ENCODE results near the gene CD86. TPM values are rescaled to one million over a fixed set of nuclear protein-coding genes. Genes with fewer than 3 reads are reported as not detected.

CD86 gene
- polyA plus RNA-seq, 3 donors = 75.7 to 321 (median 273) TPM

GRCh38 chr3:122077293-122078234, 22.4 kb downstream of the CD86 start:
- Histone ChIP-seq H3K4me3 (replicated peaks in 1 of 3; ENCODE audit: low read depth in 2 of 3, low read length in 3 of 3) (peak overlapping the region; percentile 16 to 60 (median 40)), H3K27ac (ENCODE audit: low read depth in 1 of 2, low read length in 2 of 2) (peak overlapping the region; percentile 34 to 84), H3K4me2 (replicated peaks; ENCODE audit: extremely low read depth, low read length, poor library complexity, severe bottlenecking) (peak overlapping the region; percentile 69), H4K20me1 (ENCODE audit: insufficient read depth, low read length) (peaks cover 66% of the 10 kb centered on the region), H3K27me3 (ENCODE audit: control insufficient read depth in 2 of 2, insufficient read depth in 2 of 2, low read length in 2 of 2) (no peaks in the 10 kb centered on the region), H2AFZ (ENCODE audit: insufficient read depth, low read depth, low read length, poor library complexity, severe bottlenecking) (peak overlapping the region; percentile 7), H3K4me1 (ENCODE audit: control insufficient read depth in 1 of 2, insufficient read depth in 2 of 2, low read length in 2 of 2) (peaks cover 59 to 64% of the 10 kb centered on the region in 2 donors), H3K9ac (ENCODE audit: insufficient read depth, low read length, poor library complexity, severe bottlenecking) (peak overlapping the region; percentile 11), H3K79me2 (ENCODE audit: insufficient read depth, low read length) (peaks cover 91% of the 10 kb centered on the region), H3K36me3 (replicated peaks in 1 of 2; ENCODE audit: control insufficient read depth in 1 of 2, insufficient read depth in 2 of 2, low read length in 2 of 2) (peaks cover 3 to 24% of the 10 kb centered on the region in 2 donors), H3K9me3 (replicated peaks in 1 of 2; ENCODE audit: control insufficient read depth in 1 of 2, insufficient read depth in 1 of 2, low read length in 2 of 2) (no peaks in the 10 kb centered on the region)
- peak overlapping the region; percentile 84 to 95 (median 93) for H3K27ac Mint-ChIP-seq
- peaks cover 49 to 50% of the 10 kb centered on the region in 2 donors for H3K36me3 Mint-ChIP-seq
- peaks cover 77% of the 10 kb centered on the region for H3K4me1 Mint-ChIP-seq
- intact Hi-C loops (cut with micrococcal nuclease) = no loop called here
- no peak for TF ChIP-seq CTCF (IDR thresholded peaks at IDR 0.05)
- WGBS (ENCODE audit: insufficient coverage) = 9% methylated on average over 3 of the region's 9 CpGs
- H3K27me3 Mint-ChIP-seq (ENCODE audit: low read depth in 3 of 3) = peaks cover 0 to 4% (median 2%) of the 10 kb centered on the region in 3 donors
- peaks cover 0 to 4% (median 0%) of the 10 kb centered on the region in 7 donors for H3K9me3 Mint-ChIP-seq
- peak overlapping the region; percentile 67 to 92 for H3K4me3 Mint-ChIP-seq
- peak in 2 of 3 donors; percentile 56 to 79 for DNase-seq

DNA sequence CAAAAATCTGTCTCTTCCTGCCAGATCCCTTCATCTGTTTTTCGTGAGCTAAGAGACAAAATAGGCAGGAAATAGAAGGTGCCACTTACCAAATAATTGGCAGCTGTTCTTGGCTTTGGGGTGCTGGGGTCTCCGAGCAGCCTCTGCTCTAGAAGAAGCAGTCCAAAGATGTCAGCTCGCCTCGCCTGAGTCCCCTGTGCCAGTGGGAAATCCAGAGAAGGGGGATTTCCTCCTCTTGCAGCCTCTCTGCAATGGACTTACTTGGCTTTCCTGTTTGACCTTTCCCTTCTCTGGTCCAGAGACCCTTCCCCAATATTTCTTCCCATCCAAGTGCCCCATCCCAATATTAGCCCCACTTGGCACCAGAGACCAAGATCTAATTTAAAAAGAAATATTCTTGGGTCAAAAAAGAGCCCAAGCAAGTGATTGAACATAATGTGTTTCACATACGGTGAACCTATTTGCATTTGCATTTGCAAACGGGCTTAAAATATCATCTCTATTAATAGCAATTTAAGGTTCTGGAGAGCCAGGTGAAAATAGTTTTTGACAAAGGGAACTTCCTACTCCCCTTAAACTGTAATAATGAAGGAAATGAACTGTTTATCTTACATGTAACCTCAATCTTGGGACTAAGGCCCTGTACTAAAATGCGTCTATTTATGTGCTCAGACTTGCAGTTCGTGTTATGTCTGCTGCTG, 23.2 kb downstream of the CD86 start:
- Mint-ChIP-seq H3K27ac (peak overlapping the region; percentile 84 to 95 (median 92)), H3K4me1 (peaks cover 78% of the 10 kb centered on the region), H3K9me3 (peaks cover 0 to under 1% (median 0%) of the 10 kb centered on the region in 7 donors), H3K27me3 (ENCODE audit: low read depth in 3 of 3) (peaks cover 0 to 4% (median 2%) of the 10 kb centered on the region in 3 donors), H3K36me3 (peaks cover 52 to 54% of the 10 kb centered on the region in 2 donors), H3K4me3 (peak overlapping the region; percentile 67 to 92)
- WGBS (ENCODE audit: insufficient coverage) = 90% methylated on average over 2 of the region's 8 CpGs
- Histone ChIP-seq H3K27ac (ENCODE audit: low read depth in 1 of 2, low read length in 2 of 2) (peak overlapping the region; percentile 26 to 84), H3K79me2 (ENCODE audit: insufficient read depth, low read length) (peaks cover 93% of the 10 kb centered on the region), H3K27me3 (ENCODE audit: control insufficient read depth in 2 of 2, insufficient read depth in 2 of 2, low read length in 2 of 2) (no peaks in the 10 kb centered on the region), H2AFZ (ENCODE audit: insufficient read depth, low read depth, low read length, poor library complexity, severe bottlenecking) (peak overlapping the region; percentile 7), H3K36me3 (replicated peaks in 1 of 2; ENCODE audit: control insufficient read depth in 1 of 2, insufficient read depth in 2 of 2, low read length in 2 of 2) (peaks cover 3 to 30% of the 10 kb centered on the region in 2 donors), H3K4me3 (replicated peaks in 1 of 3; ENCODE audit: low read depth in 2 of 3, low read length in 3 of 3) (peak overlapping the region in 1 of 3 experiments; percentile 60), H3K9me3 (replicated peaks in 1 of 2; ENCODE audit: control insufficient read depth in 1 of 2, insufficient read depth in 1 of 2, low read length in 2 of 2) (no peaks in the 10 kb centered on the region), H3K4me1 (ENCODE audit: control insufficient read depth in 1 of 2, insufficient read depth in 2 of 2, low read length in 2 of 2) (peaks cover 58% of the 10 kb centered on the region in 2 donors), H4K20me1 (ENCODE audit: insufficient read depth, low read length) (peaks cover 74% of the 10 kb centered on the region), H3K9ac (ENCODE audit: insufficient read depth, low read length, poor library complexity, severe bottlenecking) (peak overlapping the region; percentile 11), H3K4me2 (replicated peaks; ENCODE audit: extremely low read depth, low read length, poor library complexity, severe bottlenecking) (peak overlapping the region; percentile 69)
- no peak for TF ChIP-seq CTCF (IDR thresholded peaks at IDR 0.05)
- intact Hi-C loops (cut with micrococcal nuclease) = no loop called here
- DNase-seq = no peak

All from CD14-positive monocyte (primary cell).